Astrocyte (in vitro differentiated cells and primary cell): ENCODE data around the gene RMND5A. TPM values are rescaled to one million over a fixed set of nuclear protein-coding genes. Genes with fewer than 3 reads are reported as not detected.

Experiments
- DNase-seq: peaks from one replicate; pipeline ENCODE4 v3.0.0-alpha.2; 2010; ENCODE audit warnings: low read depth
- FAIRE-seq: peaks from 2 replicates; lab custom pipeline; 2011; peaks lifted over from hg19 to GRCh38; lab: Jason Lieb, UNC
- H2AFZ ChIP-seq: 2 replicates; pipeline ENCODE4 v1.6.0; 2012; ENCODE audit warnings: low read depth, low read length, inconsistent platforms
- H3K27ac ChIP-seq: 2 replicates; pipeline ENCODE4 v1.5.1; 2011; ENCODE audit warnings: low read depth, low read length, inconsistent platforms
- H3K27me3 ChIP-seq: 2 replicates; pipeline ENCODE4 v1.6.0; 2011; ENCODE audit warnings: low read length, inconsistent platforms; ENCODE audit not compliant: insufficient read depth
- H3K36me3 ChIP-seq: 2 replicates; pipeline ENCODE4 v1.5.1; 2011; ENCODE audit warnings: low read length, inconsistent platforms; ENCODE audit not compliant: insufficient read depth
- H3K4me1 ChIP-seq: 2 replicates; pipeline ENCODE4 v1.5.1; 2011; ENCODE audit warnings: low read length, inconsistent platforms; ENCODE audit not compliant: insufficient read depth
- H3K4me2 ChIP-seq: 2 replicates; pipeline ENCODE4 v1.6.0; 2012; ENCODE audit warnings: low read length, inconsistent platforms
- H3K4me3 ChIP-seq: 2 replicates; pipeline ENCODE4 v1.5.1; 2011; ENCODE audit warnings: low read depth, mild to moderate bottlenecking, low read length, inconsistent platforms; ENCODE audit not compliant: insufficient read depth
- H3K79me2 ChIP-seq: 2 replicates; pipeline ENCODE4 v1.6.0; 2012; ENCODE audit warnings: mild to moderate bottlenecking, low read length, inconsistent platforms; ENCODE audit not compliant: insufficient read depth
- H3K9ac ChIP-seq: 2 replicates; pipeline ENCODE4 v1.6.0; 2012; ENCODE audit warnings: mild to moderate bottlenecking, low read length, inconsistent platforms
- H3K9me3 ChIP-seq: 2 replicates; pipeline ENCODE4 v1.5.1; 2012; ENCODE audit warnings: low read depth, mild to moderate bottlenecking, low read length, inconsistent platforms; ENCODE audit not compliant: insufficient read depth
- H4K20me1 ChIP-seq: 2 replicates; pipeline ENCODE4 v1.6.0; 2012; ENCODE audit warnings: low read length, inconsistent platforms; ENCODE audit not compliant: insufficient read depth
- H3K27ac Mint-ChIP-seq: one replicate; pipeline ENCODE4 v1.8.0; 2021; ENCODE audit warnings: mild to moderate bottlenecking, mixed read lengths; ENCODE audit not compliant: unreplicated experiment
- H3K27me3 Mint-ChIP-seq: one replicate; pipeline ENCODE4 v1.8.0; 2021; ENCODE audit warnings: low read depth, mixed read lengths; ENCODE audit not compliant: unreplicated experiment
- H3K36me3 Mint-ChIP-seq: one replicate; pipeline ENCODE4 v1.8.0; 2021; ENCODE audit warnings: low read depth, mixed read lengths; ENCODE audit not compliant: unreplicated experiment
- H3K4me1 Mint-ChIP-seq: one replicate; pipeline ENCODE4 v1.8.0; 2021; ENCODE audit warnings: low read depth, mixed read lengths; ENCODE audit not compliant: unreplicated experiment
- H3K4me3 Mint-ChIP-seq: one replicate; pipeline ENCODE4 v1.8.0; 2021; ENCODE audit warnings: mild to moderate bottlenecking, moderate library complexity, mixed read lengths; ENCODE audit not compliant: unreplicated experiment
- H3K9me3 Mint-ChIP-seq: one replicate; pipeline ENCODE4 v1.8.0; 2021; ENCODE audit warnings: mild to moderate bottlenecking, mixed read lengths; ENCODE audit not compliant: unreplicated experiment
- CTCF ChIP-seq: IDR thresholded peaks from 2 replicates; pipeline ENCODE4 v1.5.1; 2011; ENCODE audit warnings: low read depth, mild to moderate bottlenecking, inconsistent platforms, low read length, moderate library complexity; ENCODE audit not compliant: insufficient read depth
- EZH2 ChIP-seq: IDR thresholded peaks from 2 replicates; pipeline ENCODE4 v1.6.1; 2012; ENCODE audit warnings: mild to moderate bottlenecking, low read length, inconsistent platforms; ENCODE audit not compliant: insufficient read depth
- total RNA-seq: library from RNA; stranded (reverse); gene quantifications from 2 replicates; pipeline ENCODE4 v1.2.1, GENCODE V29; 2021

The RMND5A gene
- total RNA-seq, 1 donor from 2014 or later, result 33.6 TPM

GRCh38 chr2:86672027-86672545 lies 48.0 kb upstream of the RMND5A start:
- Histone ChIP-seq H4K20me1 (no peaks in the 10 kb centered on the region), H3K9ac (no peak overlapping the region), H3K36me3 (no peaks in the 10 kb centered on the region), H2AFZ (no peak overlapping the region), H3K79me2 (no peaks in the 10 kb centered on the region), H3K4me3 (no peak overlapping the region), H3K27me3 (no peaks in the 10 kb centered on the region), H3K27ac (no peak overlapping the region), H3K4me2 (no peak overlapping the region), H3K9me3 (no peaks in the 10 kb centered on the region), H3K4me1 (no peaks in the 10 kb centered on the region)
- H3K27ac Mint-ChIP-seq, result no peak overlapping the region
- H3K36me3 Mint-ChIP-seq, result peaks cover 1% of the 10 kb centered on the region
- no peak for TF ChIP-seq EZH2
- no peak for TF ChIP-seq CTCF
- no peaks in the 10 kb centered on the region for H3K27me3 Mint-ChIP-seq
- peaks cover 3% of the 10 kb centered on the region for H3K4me1 Mint-ChIP-seq
- DNase-seq, result no peak
- no peak for FAIRE-seq
- peaks cover 14% of the 10 kb centered on the region for H3K9me3 Mint-ChIP-seq
- no peak overlapping the region for H3K4me3 Mint-ChIP-seq

GRCh38 chr2:86673011-86673410 lies 47.1 kb upstream of the RMND5A start:
- H3K9me3 Mint-ChIP-seq, result peaks cover 8% of the 10 kb centered on the region
- H3K27ac Mint-ChIP-seq, result no peak overlapping the region
- peaks cover 1% of the 10 kb centered on the region for H3K36me3 Mint-ChIP-seq
- no peak overlapping the region for H3K9ac ChIP-seq
- DNase-seq (no peak), FAIRE-seq (no peak)
- H3K36me3 ChIP-seq, result no peaks in the 10 kb centered on the region
- TF ChIP-seq CTCF, result no peak
- TF ChIP-seq EZH2, result no peak
- H3K79me2 ChIP-seq, result no peaks in the 10 kb centered on the region
- no peak overlapping the region for H3K27ac ChIP-seq
- H3K4me1 ChIP-seq, result no peaks in the 10 kb centered on the region
- no peak overlapping the region for H3K4me3 Mint-ChIP-seq
- H3K27me3 Mint-ChIP-seq, result no peaks in the 10 kb centered on the region
- H3K27me3 ChIP-seq, result no peaks in the 10 kb centered on the region
- H3K9me3 ChIP-seq, result no peaks in the 10 kb centered on the region
- H2AFZ ChIP-seq, result no peak overlapping the region
- H3K4me2 ChIP-seq, result no peak overlapping the region
- peaks cover 3% of the 10 kb centered on the region for H3K4me1 Mint-ChIP-seq
- H4K20me1 ChIP-seq, result no peaks in the 10 kb centered on the region
- no peak overlapping the region for H3K4me3 ChIP-seq

- Histone ChIP-seq H3K27me3 (no peaks in the 10 kb centered on the region), H3K36me3 (no peaks in the 10 kb centered on the region), H2AFZ (no peak overlapping the region), H3K4me1 (no peaks in the 10 kb centered on the region), H3K9me3 (no peaks in the 10 kb centered on the region), H3K9ac (no peak overlapping the region), H4K20me1 (no peaks in the 10 kb centered on the region), H3K4me3 (no peak overlapping the region), H3K79me2 (no peaks in the 10 kb centered on the region), H3K27ac (no peak overlapping the region), H3K4me2 (no peak overlapping the region)
- no peak overlapping the region for H3K4me3 Mint-ChIP-seq
- FAIRE-seq, result no peak
- peak; percentile 20 for DNase-seq
- no peaks in the 10 kb centered on the region for H3K27me3 Mint-ChIP-seq
- peaks cover 1% of the 10 kb centered on the region for H3K36me3 Mint-ChIP-seq
- peaks cover 3% of the 10 kb centered on the region for H3K4me1 Mint-ChIP-seq
- TF ChIP-seq EZH2 (no peak), CTCF (no peak)
- H3K9me3 Mint-ChIP-seq, result peaks cover 2% of the 10 kb centered on the region
- H3K27ac Mint-ChIP-seq, result no peak overlapping the region
Observed at GRCh38 chr2:86673986-86674670, 46.0 kb upstream of the RMND5A start.
